Vagina (tissue), 2 donors: Measurements from ENCODE around the gene FBXL17. TPM values are rescaled to one million over a fixed set of nuclear protein-coding genes. Genes with fewer than 3 reads are reported as not detected.

Source experiments
- DNase-seq, 2 donors: peaks; one replicate each; pipeline ENCODE4 v3.0.0-alpha.2; 2017; ENCODE audit errors: extremely low spot score in 2 of 2
- H3K27ac ChIP-seq: fragments of 200-600 bp; sonication (generic); one replicate; pipeline ENCODE4 v1.5.1; 2019
- H3K27me3 ChIP-seq: fragments of 200-600 bp; sonication (generic); one replicate; pipeline ENCODE4 v1.5.1; 2019
- H3K36me3 ChIP-seq, 2 donors: fragments of 200-600 bp; sonication (generic); one replicate each; pipeline ENCODE4 v1.5.1; 2017 to 2019
- H3K4me1 ChIP-seq: fragments of 200-600 bp; sonication (generic); one replicate; pipeline ENCODE4 v1.5.1; 2019
- H3K4me3 ChIP-seq, 2 donors: fragments of 200-600 bp; sonication (generic); 1 replicate in 1 of 2; 2 replicates in 1 of 2; pipeline ENCODE4 v1.5.1; 2016 to 2019
- H3K9me3 ChIP-seq: fragments of 200-600 bp; sonication (generic); one replicate; pipeline ENCODE4 v1.5.1; 2019
- CTCF ChIP-seq, 3 experiments: fragments of 450-650 bp in 2 of 3; fragments of 200-600 bp in 1 of 3; sonication (generic) in 1 of 3; IDR thresholded peaks; one replicate each; pipeline ENCODE4 v1.5.1; 2017 to 2019; ENCODE audit warnings: antibody characterized with exemption in 3 of 3, mild to moderate bottlenecking in 2 of 3, moderate library complexity in 2 of 3
- POLR2A ChIP-seq, 2 donors: fragments of 450-650 bp; IDR thresholded peaks; one replicate each; pipeline ENCODE4 v1.6.1; 2017; ENCODE audit warnings: antibody characterized with exemption in 2 of 2, mild to moderate bottlenecking in 2 of 2, moderate library complexity in 2 of 2
- POLR2AphosphoS5 ChIP-seq, 2 donors: sonication (generic); formaldehyde crosslinking; IDR thresholded peaks; one replicate each; pipeline ENCODE4 v1.9.0; 2017; ENCODE audit warnings: antibody characterized with exemption in 2 of 2, mild to moderate bottlenecking in 2 of 2, low read depth in 1 of 2; ENCODE audit not compliant: insufficient read depth in 1 of 2
- intact Hi-C: fragments of 100-400 bp; cut with DNase I; formaldehyde crosslinking; loops from one replicate; pipeline ENCODE4 v1.15.1; 2023
- total RNA-seq: library from RNA; depleted of rRNA; stranded (reverse); fragments of >200 nt; gene quantifications from one replicate; pipeline ENCODE4 v1.2.3, GENCODE V29; 2016

Gene FBXL17
- total RNA-seq, 1 donor from 2014 or later, result 15.0 TPM

- H3K36me3 ChIP-seq, result no peaks in the 10 kb centered on the region
- TF ChIP-seq POLR2A (IDR thresholded peaks at IDR 0.05) (no peak), CTCF (IDR thresholded peaks at IDR 0.05) (no peak), POLR2AphosphoS5 (IDR thresholded peaks at IDR 0.05; ENCODE audit: insufficient read depth in 1 of 2, low read depth in 1 of 2) (no peak)
- H3K9me3 ChIP-seq, result no peaks in the 10 kb centered on the region
- DNase-seq, result no peak
- intact Hi-C loops, result no loop called here
- no peak overlapping the region for H3K27ac ChIP-seq
- H3K27me3 ChIP-seq, result no peaks in the 10 kb centered on the region
- no peaks in the 10 kb centered on the region for H3K4me1 ChIP-seq
- no peak overlapping the region for H3K4me3 ChIP-seq
Observed at GRCh38 chr5:107959573-107960279, 422.2 kb downstream of the FBXL17 start.

- H3K27me3 ChIP-seq, result no peaks in the 10 kb centered on the region
- no peaks in the 10 kb centered on the region for H3K4me1 ChIP-seq
- H3K9me3 ChIP-seq, result no peaks in the 10 kb centered on the region
- H3K27ac ChIP-seq, result no peak overlapping the region
- intact Hi-C loops, result no loop called here
- H3K36me3 ChIP-seq, result no peaks in the 10 kb centered on the region
- TF ChIP-seq POLR2AphosphoS5 (IDR thresholded peaks at IDR 0.05; ENCODE audit: insufficient read depth in 1 of 2, low read depth in 1 of 2) (no peak), POLR2A (IDR thresholded peaks at IDR 0.05) (no peak), CTCF (IDR thresholded peaks at IDR 0.05) (no peak)
- no peak for DNase-seq
- H3K4me3 ChIP-seq, result no peak overlapping the region
Observed at GRCh38 chr5:107958861-107959260, 423.0 kb downstream of the FBXL17 start.

- no peaks in the 10 kb centered on the region for H3K4me1 ChIP-seq
- H3K36me3 ChIP-seq, result no peaks in the 10 kb centered on the region
- no peak overlapping the region for H3K27ac ChIP-seq
- no peak overlapping the region for H3K4me3 ChIP-seq
- no peaks in the 10 kb centered on the region for H3K27me3 ChIP-seq
- TF ChIP-seq CTCF (IDR thresholded peaks at IDR 0.05) (no peak), POLR2AphosphoS5 (IDR thresholded peaks at IDR 0.05; ENCODE audit: insufficient read depth in 1 of 2, low read depth in 1 of 2) (no peak), POLR2A (IDR thresholded peaks at IDR 0.05) (no peak)
- no peaks in the 10 kb centered on the region for H3K9me3 ChIP-seq
- DNase-seq, result no peak
- intact Hi-C loops, result no loop called here
Observed at GRCh38 chr5:107958432-107958831, 423.5 kb downstream of the FBXL17 start.

GRCh38 chr5:107957051-107957450 is 424.8 kb downstream of the FBXL17 start:
- no peaks in the 10 kb centered on the region for H3K36me3 ChIP-seq
- intact Hi-C loops, result no loop called here
- no peak overlapping the region for H3K27ac ChIP-seq
- H3K4me1 ChIP-seq, result no peaks in the 10 kb centered on the region
- no peak overlapping the region for H3K4me3 ChIP-seq
- no peak for DNase-seq
- no peaks in the 10 kb centered on the region for H3K27me3 ChIP-seq
- no peaks in the 10 kb centered on the region for H3K9me3 ChIP-seq
- TF ChIP-seq CTCF (IDR thresholded peaks at IDR 0.05), result no peak
- no peak for TF ChIP-seq POLR2A (IDR thresholded peaks at IDR 0.05)
- TF ChIP-seq POLR2AphosphoS5 (IDR thresholded peaks at IDR 0.05; ENCODE audit: insufficient read depth in 1 of 2, low read depth in 1 of 2), result no peak

DNA sequence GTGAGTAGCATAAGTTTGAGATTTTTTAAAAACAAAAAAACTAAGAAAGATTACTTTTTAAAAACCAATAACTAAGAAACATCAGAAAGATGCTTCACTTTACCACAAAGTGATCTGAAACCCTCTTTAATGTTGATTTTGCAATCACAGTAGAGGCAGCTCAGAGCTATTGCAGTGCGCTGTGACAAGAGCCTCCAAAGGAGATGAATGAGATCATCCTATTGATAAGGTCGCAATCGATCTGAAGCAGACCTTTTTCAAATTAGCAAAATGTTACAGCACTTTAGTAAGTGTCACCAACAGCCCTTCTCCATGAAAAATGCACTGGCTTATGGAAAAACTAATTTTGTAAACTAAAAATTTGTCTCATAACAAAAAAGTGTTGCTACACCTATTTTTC is 426.6 kb downstream of the FBXL17 start:
- Histone ChIP-seq H3K4me1 (no peaks in the 10 kb centered on the region), H3K27ac (no peak overlapping the region), H3K4me3 (no peak overlapping the region), H3K36me3 (no peaks in the 10 kb centered on the region), H3K9me3 (no peaks in the 10 kb centered on the region), H3K27me3 (no peaks in the 10 kb centered on the region)
- TF ChIP-seq POLR2A (IDR thresholded peaks at IDR 0.05), result no peak
- no peak for TF ChIP-seq CTCF (IDR thresholded peaks at IDR 0.05)
- no peak for TF ChIP-seq POLR2AphosphoS5 (IDR thresholded peaks at IDR 0.05; ENCODE audit: insufficient read depth in 1 of 2, low read depth in 1 of 2)
- DNase-seq, result no peak
- intact Hi-C loops, result no loop called here
